PC-9 (cell line): Measurements from ENCODE around the gene SEMA5A.

Source experiments
- EZH2 ChIP-seq: fragments of 200-600 bp; sonication (generic); IDR thresholded peaks from 2 replicates; pipeline ENCODE4 v1.8.0; 2017; ENCODE audit warnings: antibody characterized with exemption, low read depth
- TF ChIP-seq, protein P1 (sequence below): fragments of 200-600 bp; sonication (generic); conservative IDR thresholded peaks from 2 replicates; pipeline ENCODE4 v1.6.1; 2017; ENCODE audit warnings: mixed run types, antibody characterized with exemption, mild to moderate bottlenecking, moderate library complexity

DNA sequence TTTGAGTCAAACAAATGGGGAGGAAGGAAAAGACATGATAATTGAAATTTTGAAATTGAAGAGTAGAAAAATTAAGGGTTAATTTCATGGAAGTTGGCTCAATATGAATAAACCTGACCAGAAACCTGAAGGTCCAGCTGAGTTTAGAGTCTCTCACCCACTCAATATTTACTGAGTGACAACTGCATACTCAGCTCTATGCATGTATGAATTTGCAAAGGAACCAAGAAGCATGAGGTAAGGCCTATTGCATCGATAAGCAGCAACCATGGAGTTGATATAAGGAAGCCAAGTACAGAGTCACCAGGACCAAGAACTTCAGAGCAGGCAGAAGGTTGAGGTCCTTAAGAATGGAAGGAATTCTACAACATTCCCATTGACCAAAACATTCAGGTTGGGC is 163.4 kb downstream of the SEMA5A start:
- TF ChIP-seq, protein P1, sequence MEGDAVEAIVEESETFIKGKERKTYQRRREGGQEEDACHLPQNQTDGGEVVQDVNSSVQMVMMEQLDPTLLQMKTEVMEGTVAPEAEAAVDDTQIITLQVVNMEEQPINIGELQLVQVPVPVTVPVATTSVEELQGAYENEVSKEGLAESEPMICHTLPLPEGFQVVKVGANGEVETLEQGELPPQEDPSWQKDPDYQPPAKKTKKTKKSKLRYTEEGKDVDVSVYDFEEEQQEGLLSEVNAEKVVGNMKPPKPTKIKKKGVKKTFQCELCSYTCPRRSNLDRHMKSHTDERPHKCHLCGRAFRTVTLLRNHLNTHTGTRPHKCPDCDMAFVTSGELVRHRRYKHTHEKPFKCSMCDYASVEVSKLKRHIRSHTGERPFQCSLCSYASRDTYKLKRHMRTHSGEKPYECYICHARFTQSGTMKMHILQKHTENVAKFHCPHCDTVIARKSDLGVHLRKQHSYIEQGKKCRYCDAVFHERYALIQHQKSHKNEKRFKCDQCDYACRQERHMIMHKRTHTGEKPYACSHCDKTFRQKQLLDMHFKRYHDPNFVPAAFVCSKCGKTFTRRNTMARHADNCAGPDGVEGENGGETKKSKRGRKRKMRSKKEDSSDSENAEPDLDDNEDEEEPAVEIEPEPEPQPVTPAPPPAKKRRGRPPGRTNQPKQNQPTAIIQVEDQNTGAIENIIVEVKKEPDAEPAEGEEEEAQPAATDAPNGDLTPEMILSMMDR, result no peak
- no peak for TF ChIP-seq EZH2
